Measurements from ENCODE around the gene KLRK1. TPM values are rescaled to one million over a fixed set of nuclear protein-coding genes. Genes with fewer than 3 reads are reported as not detected.
"Not testable (repeated sequence)": the region's sequence is repeated elsewhere in the genome, so short reads cannot be mapped to it uniquely, and the experiment has no call there.

KLRK1 gene
- total RNA-seq, 1 donor from 2014 or later: not detected

- FAIRE-seq (no peak), DNase-seq (ENCODE audit: low read depth) (no peak)
- Histone ChIP-seq H3K4me3 (ENCODE audit: low read depth, low read length) (no peak overlapping the region), H3K36me3 (ENCODE audit: control insufficient read depth, insufficient read depth, low read length) (no peaks in the 10 kb centered on the region), H3K27me3 (ENCODE audit: control insufficient read depth, insufficient read depth, low read length) (no peaks in the 10 kb centered on the region)
- TF ChIP-seq CTCF (IDR thresholded peaks at IDR 0.05; ENCODE audit: insufficient read depth, low read length, severe bottlenecking): no peak
These were observed 15.2 kb downstream of the KLRK1 start for GRCh38 chr12:10374624-10375018.

- TF ChIP-seq CTCF (IDR thresholded peaks at IDR 0.05; ENCODE audit: insufficient read depth, low read length, severe bottlenecking): no peak
- FAIRE-seq: no peak
- H3K27me3 ChIP-seq (ENCODE audit: control insufficient read depth, insufficient read depth, low read length): no peaks in the 10 kb centered on the region
- no peak overlapping the region for H3K4me3 ChIP-seq (ENCODE audit: low read depth, low read length)
- H3K36me3 ChIP-seq (ENCODE audit: control insufficient read depth, insufficient read depth, low read length): no peaks in the 10 kb centered on the region
- DNase-seq (ENCODE audit: low read depth): no peak
These were observed 17.3 kb downstream of the KLRK1 start for GRCh38 chr12:10372559-10372958.

- H3K36me3 ChIP-seq (ENCODE audit: control insufficient read depth, insufficient read depth, low read length); FAIRE-seq; H3K4me3 ChIP-seq (ENCODE audit: low read depth, low read length); H3K27me3 ChIP-seq (ENCODE audit: control insufficient read depth, insufficient read depth, low read length): not testable (repeated sequence)
- peak; percentile 19 for DNase-seq (ENCODE audit: low read depth)
These were observed 17.8 kb downstream of the KLRK1 start for GRCh38 chr12:10371893-10372535.

- H3K4me3 ChIP-seq (ENCODE audit: low read depth, low read length): no peak overlapping the region
- DNase-seq (ENCODE audit: low read depth): peak; percentile 58
- FAIRE-seq: no peak
- no peak for TF ChIP-seq CTCF (IDR thresholded peaks at IDR 0.05; ENCODE audit: insufficient read depth, low read length, severe bottlenecking)
- no peaks in the 10 kb centered on the region for H3K27me3 ChIP-seq (ENCODE audit: control insufficient read depth, insufficient read depth, low read length)
- no peaks in the 10 kb centered on the region for H3K36me3 ChIP-seq (ENCODE audit: control insufficient read depth, insufficient read depth, low read length)
These were observed 20.1 kb downstream of the KLRK1 start for GRCh38 chr12:10369557-10370415.

DNA sequence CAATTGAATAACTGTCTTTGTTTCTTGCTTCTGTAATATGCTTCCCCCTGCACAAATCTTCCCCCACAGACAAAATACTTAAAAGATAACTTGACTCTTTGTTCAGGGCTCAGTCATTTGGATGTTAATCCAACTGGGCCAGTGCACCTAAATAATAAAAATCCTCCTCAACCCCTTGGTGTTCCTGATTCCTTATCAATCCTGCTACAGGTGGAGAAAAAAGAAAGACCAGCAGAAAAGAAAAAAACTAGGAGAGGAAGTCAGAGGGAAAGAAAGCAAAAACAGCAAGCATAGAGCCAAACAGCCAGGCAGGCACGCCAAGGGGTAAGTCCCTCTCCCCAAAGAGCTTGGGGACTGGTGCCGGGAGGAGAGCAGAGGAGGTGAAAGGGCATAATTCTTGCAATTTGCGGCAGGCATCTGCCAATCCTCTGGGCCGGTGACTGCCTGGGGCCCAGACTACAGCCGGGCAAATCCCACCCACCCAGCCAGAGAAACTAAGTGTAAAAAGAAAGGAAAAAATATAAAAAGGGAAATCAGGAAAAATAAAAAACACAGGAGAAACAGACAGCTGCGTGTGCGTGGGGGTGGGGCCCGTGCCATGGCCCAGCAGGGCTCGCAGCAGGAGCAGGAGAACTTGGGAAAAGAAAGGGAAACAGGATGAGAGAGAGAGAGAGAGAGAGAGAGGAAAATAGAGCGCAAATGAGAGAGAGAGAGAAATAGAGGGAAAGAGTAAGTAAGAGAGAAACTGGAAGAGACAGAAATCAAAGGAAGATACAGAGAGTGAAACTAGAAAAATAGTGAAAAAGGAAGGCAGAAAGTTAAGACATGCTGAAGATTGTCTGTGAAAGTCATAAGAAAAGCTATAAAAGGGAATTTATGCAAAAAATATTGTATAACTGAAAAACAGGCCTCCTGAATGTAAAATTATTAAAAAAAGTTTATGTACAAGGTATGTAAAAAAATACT is 21.4 kb downstream of the KLRK1 start:
- FAIRE-seq (no peak), DNase-seq (ENCODE audit: low read depth) (no peak)
- Histone ChIP-seq H3K36me3 (ENCODE audit: control insufficient read depth, insufficient read depth, low read length) (no peaks in the 10 kb centered on the region), H3K4me3 (ENCODE audit: low read depth, low read length) (no peak overlapping the region), H3K27me3 (ENCODE audit: control insufficient read depth, insufficient read depth, low read length) (no peaks in the 10 kb centered on the region)
- no peak for TF ChIP-seq CTCF (IDR thresholded peaks at IDR 0.05; ENCODE audit: insufficient read depth, low read length, severe bottlenecking)

DNA sequence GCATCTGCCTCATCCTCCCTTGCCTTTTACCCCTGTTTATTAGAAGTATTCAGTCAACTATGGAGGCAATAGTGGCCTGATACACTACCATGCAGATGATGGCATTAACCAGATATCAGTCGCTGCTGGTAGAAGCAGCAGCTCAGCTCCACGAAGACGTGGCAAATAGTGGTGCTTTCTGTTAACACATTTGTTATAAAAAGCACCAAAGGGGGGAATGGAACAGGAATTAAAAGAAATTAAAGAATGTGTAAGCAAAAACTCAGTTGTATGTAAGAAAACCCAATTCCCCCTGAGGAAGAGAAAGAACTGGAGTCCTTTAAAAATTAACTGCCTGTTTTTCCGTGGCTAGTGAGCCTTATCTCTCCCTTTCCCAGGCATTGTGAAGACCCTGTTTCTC is 22.1 kb downstream of the KLRK1 start:
- H3K4me3 ChIP-seq (ENCODE audit: low read depth, low read length); H3K27me3 ChIP-seq (ENCODE audit: control insufficient read depth, insufficient read depth, low read length); DNase-seq (ENCODE audit: low read depth); FAIRE-seq; H3K36me3 ChIP-seq (ENCODE audit: control insufficient read depth, insufficient read depth, low read length): not testable (repeated sequence)

All from bronchial epithelial cell (primary cell).